H9 (cell line): ENCODE results near the gene EFL1. TPM values are rescaled to one million over a fixed set of nuclear protein-coding genes. Genes with fewer than 3 reads are reported as not detected.

ENCODE experiments used
- DNase-seq: peaks from one replicate; pipeline ENCODE4 v3.0.0-alpha.2; 2017
- H2AFZ ChIP-seq: one replicate; pipeline ENCODE4 v1.6.1; 2013; ENCODE audit warnings: mild to moderate bottlenecking, low read length, control low read depth, moderate library complexity
- H2AK5ac ChIP-seq: 2 replicates; pipeline ENCODE4 v1.6.1; 2013; ENCODE audit warnings: low read length, control low read depth, mixed read lengths; ENCODE audit not compliant: insufficient read length
- H2BK120ac ChIP-seq: one replicate; pipeline ENCODE4 v1.6.1; 2013; ENCODE audit warnings: low read depth, mild to moderate bottlenecking, low read length, control low read depth, inconsistent platforms; ENCODE audit not compliant: poor library complexity, severe bottlenecking
- H2BK12ac ChIP-seq: 2 replicates; pipeline ENCODE4 v1.6.1; 2013; ENCODE audit warnings: low read length, control low read depth, mixed read lengths, low read depth; ENCODE audit not compliant: insufficient read length
- H2BK15ac ChIP-seq: 2 replicates; pipeline ENCODE4 v1.6.1; 2013; ENCODE audit warnings: low read depth, low read length, control low read depth
- H2BK20ac ChIP-seq: one replicate; pipeline ENCODE4 v1.6.1; 2013; ENCODE audit warnings: low read depth, mild to moderate bottlenecking, low read length, control low read depth, inconsistent platforms; ENCODE audit not compliant: poor library complexity, severe bottlenecking
- H2BK5ac ChIP-seq: 2 replicates; pipeline ENCODE4 v1.6.1; 2013; ENCODE audit warnings: low read length, control low read depth, mixed read lengths; ENCODE audit not compliant: insufficient read length
- H3K14ac ChIP-seq: 2 replicates; pipeline ENCODE4 v1.6.1; 2013; ENCODE audit warnings: low read length, control low read depth; ENCODE audit not compliant: insufficient read depth
- H3K18ac ChIP-seq: 2 replicates; pipeline ENCODE4 v1.6.1; 2013; ENCODE audit warnings: low read depth, mild to moderate bottlenecking, mixed read lengths, low read length, control low read depth; ENCODE audit not compliant: insufficient read length
- H3K23ac ChIP-seq: 2 replicates; pipeline ENCODE4 v1.6.1; 2013; ENCODE audit warnings: low read length, control low read depth, mixed read lengths, low read depth; ENCODE audit not compliant: insufficient read length
- H3K23me2 ChIP-seq: 2 replicates; pipeline ENCODE4 v1.6.1; 2013; ENCODE audit warnings: low read depth, mild to moderate bottlenecking, mixed read lengths, low read length, control low read depth; ENCODE audit not compliant: insufficient read length, poor library complexity, severe bottlenecking
- H3K27ac ChIP-seq: 2 replicates; pipeline ENCODE4 v1.5.1; 2013; ENCODE audit warnings: low read length, control low read depth, mixed read lengths, low read depth; ENCODE audit not compliant: insufficient read length
- H3K27me3 ChIP-seq: 2 replicates; pipeline ENCODE4 v1.6.1; 2013; ENCODE audit warnings: low read length, control low read depth, inconsistent platforms; ENCODE audit not compliant: insufficient read depth
- H3K4ac ChIP-seq: 2 replicates; pipeline ENCODE4 v1.6.1; 2013; ENCODE audit warnings: low read depth, mild to moderate bottlenecking, control low read depth, inconsistent platforms, low read length, moderate library complexity
- H3K4me1 ChIP-seq: 2 replicates; pipeline ENCODE4 v1.6.1; 2013; ENCODE audit warnings: low read length, control low read depth, inconsistent platforms; ENCODE audit not compliant: insufficient read depth
- H3K4me2 ChIP-seq: 2 replicates; pipeline ENCODE4 v1.6.1; 2013; ENCODE audit warnings: low read length, control low read depth, mixed read lengths; ENCODE audit not compliant: insufficient read length, insufficient read depth
- H3K56ac ChIP-seq: 2 replicates; pipeline ENCODE4 v1.6.1; 2013; ENCODE audit warnings: low read depth, mild to moderate bottlenecking, mixed read lengths, low read length, control low read depth; ENCODE audit not compliant: insufficient read length
- H3K79me1 ChIP-seq: 2 replicates; pipeline ENCODE4 v1.6.1; 2013; ENCODE audit warnings: low read depth, mild to moderate bottlenecking, moderate library complexity, low read length, control low read depth, inconsistent platforms; ENCODE audit not compliant: insufficient read depth, poor library complexity, severe bottlenecking
- H3K79me2 ChIP-seq: 2 replicates; pipeline ENCODE4 v1.6.1; 2013; ENCODE audit warnings: low read length, control low read depth, inconsistent platforms; ENCODE audit not compliant: insufficient read depth
- H3K9ac ChIP-seq: 2 replicates; pipeline ENCODE4 v1.6.1; 2013; ENCODE audit warnings: low read length, control low read depth, mixed read lengths; ENCODE audit not compliant: insufficient read length; ENCODE audit errors: extremely low read depth
- H3K9me3 ChIP-seq: one replicate; pipeline ENCODE4 v1.6.1; 2013; ENCODE audit warnings: low read depth, low read length, inconsistent platforms; ENCODE audit not compliant: control insufficient read depth
- H3T11ph ChIP-seq: one replicate; pipeline ENCODE4 v1.6.1; 2013; ENCODE audit warnings: mild to moderate bottlenecking, low read length, control low read depth, inconsistent platforms
- H4K20me1 ChIP-seq: one replicate; pipeline ENCODE4 v1.6.1; 2013; ENCODE audit not compliant: control insufficient read depth, insufficient read length, insufficient read depth
- H4K5ac ChIP-seq: 2 replicates; pipeline ENCODE4 v1.6.1; 2013; ENCODE audit warnings: low read depth, mild to moderate bottlenecking, mixed read lengths, low read length, control low read depth; ENCODE audit not compliant: insufficient read length
- H4K8ac ChIP-seq: replicated peaks from 2 replicates; pipeline ENCODE4 v1.6.1; 2013; ENCODE audit warnings: low read length, control low read depth, mixed read lengths, low read depth; ENCODE audit not compliant: insufficient read length
- H4K91ac ChIP-seq: 2 replicates; pipeline ENCODE4 v1.6.1; 2013; ENCODE audit warnings: low read depth, mild to moderate bottlenecking, moderate library complexity, mixed read lengths, low read length, control low read depth; ENCODE audit not compliant: insufficient read length
- H3K27ac Mint-ChIP-seq, 3 experiments: 2 replicates in 2 of 3; 3 replicates in 1 of 3; pipeline ENCODE4 v1.8.0; 2020 to 2021; ENCODE audit warnings: mixed read lengths in 3 of 3, mild to moderate bottlenecking in 1 of 3, moderate library complexity in 1 of 3
- H3K27me3 Mint-ChIP-seq: 2 replicates; pipeline ENCODE4 v1.8.0; 2021; ENCODE audit warnings: low read depth, mild to moderate bottlenecking, moderate library complexity, mixed read lengths
- H3K36me3 Mint-ChIP-seq, 3 experiments: 2 replicates in 2 of 3; 3 replicates in 1 of 3; pipeline ENCODE4 v1.8.0; 2020 to 2021; ENCODE audit warnings: low read depth in 3 of 3, mixed read lengths in 3 of 3; ENCODE audit not compliant: insufficient read depth in 1 of 3
- H3K4me1 Mint-ChIP-seq, 2 experiments: 2 replicates each; pipeline ENCODE4 v1.8.0; 2020; ENCODE audit warnings: mixed read lengths in 2 of 2
- H3K4me3 Mint-ChIP-seq, 2 experiments: 2 replicates in 1 of 2; 3 replicates in 1 of 2; pipeline ENCODE4 v1.8.0; 2020 to 2021; ENCODE audit warnings: mild to moderate bottlenecking in 2 of 2, mixed read lengths in 2 of 2, moderate library complexity in 1 of 2
- H3K9me3 Mint-ChIP-seq, 2 experiments: 2 replicates in 1 of 2; 3 replicates in 1 of 2; pipeline ENCODE4 v1.8.0; 2020; ENCODE audit warnings: mild to moderate bottlenecking in 2 of 2, mixed read lengths in 2 of 2, moderate library complexity in 1 of 2
- WGBS: extraction: QIAGEN DNeasy Blood & Tissue Kit; methylation state at CpG from one replicate; pipeline ENCODE4 v1.1.7; 2013; ENCODE audit warnings: missing lambda C conversion rate, low lambda C conversion rate, mixed read lengths; ENCODE audit not compliant: insufficient read length; ENCODE audit errors: extremely low coverage; 5-methylcytosine and 5-hydroxymethylcytosine counted together
- total RNA-seq: library from RNA; stranded (reverse); gene quantifications from 2 replicates; pipeline ENCODE4 v1.2.1, GENCODE V29; 2021
- TF ChIP-seq, protein P1 (sequence below): fragments of 200-600 bp; sonication (generic); conservative IDR thresholded peaks from 3 replicates; pipeline ENCODE4 v1.8.0; 2021; ENCODE audit warnings: antibody characterized with exemption, mild to moderate bottlenecking

EFL1 gene
- total RNA-seq, 1 experiment from 2014 or later = 29.4 TPM

DNA sequence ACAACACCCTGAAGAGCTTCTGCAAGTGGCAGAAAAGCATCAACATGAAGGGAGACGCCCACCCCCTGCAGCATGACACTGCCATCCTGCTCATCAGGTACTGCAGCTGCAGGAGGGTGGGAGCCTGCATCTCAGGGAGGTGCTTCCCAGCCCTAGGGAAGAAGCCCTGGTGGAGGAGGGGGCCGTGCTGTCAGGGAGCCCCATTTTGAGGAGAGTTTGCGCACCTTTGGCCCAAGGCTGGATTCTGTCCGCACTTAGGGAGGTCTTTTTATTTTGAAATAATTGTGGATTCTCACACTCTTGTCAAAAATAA is 42.2 kb upstream of the EFL1 start:
- Histone ChIP-seq H3K9ac (no peak overlapping the region), H3K27ac (no peak overlapping the region), H3K4me2 (no peak overlapping the region), H2BK120ac (no peak overlapping the region), H3K23ac (no peak overlapping the region), H2AK5ac (no peak overlapping the region), H4K91ac (no peak overlapping the region), H3T11ph (no peak overlapping the region), H3K4ac (no peak overlapping the region), H3K23me2 (no peaks in the 10 kb centered on the region), H3K56ac (no peak overlapping the region), H3K9me3 (no peaks in the 10 kb centered on the region), H2BK15ac (no peak overlapping the region), H3K79me2 (no peaks in the 10 kb centered on the region), H3K79me1 (no peaks in the 10 kb centered on the region), H2BK12ac (no peak overlapping the region), H3K18ac (no peak overlapping the region), H4K20me1 (no peaks in the 10 kb centered on the region), H3K27me3 (no peaks in the 10 kb centered on the region), H2BK20ac (no peak overlapping the region), H3K14ac (no peak overlapping the region), H2BK5ac (no peak overlapping the region), H2AFZ (no peak overlapping the region), H4K5ac (no peak overlapping the region), H4K8ac (no peak overlapping the region), H3K4me1 (no peaks in the 10 kb centered on the region)
- no peaks in the 10 kb centered on the region for H3K4me1 Mint-ChIP-seq
- no peak for DNase-seq
- peaks cover 0 to under 1% of the 10 kb centered on the region in 2 experiments; a peak in 1 of 5 replicates for H3K9me3 Mint-ChIP-seq
- no peaks in the 10 kb centered on the region; the same call in 1 of the 2 replicates for H3K27me3 Mint-ChIP-seq
- no CpG with 5 or more reads among the region's 4 CpGs for WGBS
- H3K36me3 Mint-ChIP-seq = no peaks in the 10 kb centered on the region
- H3K27ac Mint-ChIP-seq = 0 out of 7 replicates have a peak overlapping the region, but pooled peaks of 1 of the 3 experiments have one; percentile 52
- TF ChIP-seq, protein P1, sequence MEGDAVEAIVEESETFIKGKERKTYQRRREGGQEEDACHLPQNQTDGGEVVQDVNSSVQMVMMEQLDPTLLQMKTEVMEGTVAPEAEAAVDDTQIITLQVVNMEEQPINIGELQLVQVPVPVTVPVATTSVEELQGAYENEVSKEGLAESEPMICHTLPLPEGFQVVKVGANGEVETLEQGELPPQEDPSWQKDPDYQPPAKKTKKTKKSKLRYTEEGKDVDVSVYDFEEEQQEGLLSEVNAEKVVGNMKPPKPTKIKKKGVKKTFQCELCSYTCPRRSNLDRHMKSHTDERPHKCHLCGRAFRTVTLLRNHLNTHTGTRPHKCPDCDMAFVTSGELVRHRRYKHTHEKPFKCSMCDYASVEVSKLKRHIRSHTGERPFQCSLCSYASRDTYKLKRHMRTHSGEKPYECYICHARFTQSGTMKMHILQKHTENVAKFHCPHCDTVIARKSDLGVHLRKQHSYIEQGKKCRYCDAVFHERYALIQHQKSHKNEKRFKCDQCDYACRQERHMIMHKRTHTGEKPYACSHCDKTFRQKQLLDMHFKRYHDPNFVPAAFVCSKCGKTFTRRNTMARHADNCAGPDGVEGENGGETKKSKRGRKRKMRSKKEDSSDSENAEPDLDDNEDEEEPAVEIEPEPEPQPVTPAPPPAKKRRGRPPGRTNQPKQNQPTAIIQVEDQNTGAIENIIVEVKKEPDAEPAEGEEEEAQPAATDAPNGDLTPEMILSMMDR = peak; percentile 20; the same call in 2 of the 3 replicates
- H3K4me3 Mint-ChIP-seq = no peak overlapping the region
